Measurements from ENCODE around the gene GPR137. TPM values are rescaled to one million over a fixed set of nuclear protein-coding genes. Genes with fewer than 3 reads are reported as not detected.

GPR137 gene
- total and polyA plus RNA-seq, 9 of the 15 experiments (the other 6 are each of a cell fraction or from before 2014, with no cell fraction given): 0.32 to 26.7 (median 10.7) TPM

DNA sequence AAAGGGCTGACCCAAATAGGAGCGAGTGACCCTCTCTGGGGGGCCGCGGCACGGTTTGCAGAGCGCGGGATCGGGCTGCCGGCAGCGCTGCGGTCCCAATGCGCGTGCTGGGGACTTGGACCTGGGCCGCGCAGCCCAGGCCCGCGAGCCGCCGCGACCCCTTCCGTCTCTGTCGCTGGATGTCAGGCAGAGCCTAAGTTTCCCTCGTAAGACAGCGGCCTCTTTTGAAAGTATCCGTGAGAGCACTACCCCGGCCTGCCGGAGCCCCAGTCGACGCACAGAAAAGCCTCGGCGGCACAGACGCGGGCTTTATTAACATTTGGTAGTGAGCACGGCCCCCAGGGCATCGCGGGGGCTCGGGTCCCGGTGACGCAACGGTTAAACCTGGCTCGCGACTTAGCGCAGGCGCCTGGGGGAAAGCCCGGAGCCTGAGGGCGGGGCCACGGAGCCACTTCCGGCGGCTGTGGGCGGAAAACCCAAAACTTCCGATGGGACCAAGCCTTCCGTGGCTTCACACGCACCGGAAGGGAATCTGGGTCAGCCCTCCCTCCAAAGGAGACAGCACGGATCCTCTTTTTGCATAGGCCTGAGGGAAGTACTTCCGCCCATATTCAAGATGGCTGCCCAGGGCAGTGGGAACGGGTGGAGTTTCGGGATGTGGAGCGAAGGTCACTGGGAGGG lies 16.0 kb upstream of the GPR137 start (continued):
- TF ChIP-seq ZNF41 (CRISPR knock-in tag; conservative IDR thresholded peaks at IDR 0.05) (no peak; the same call in 1 of the 2 replicates), HNRNPLL (IDR thresholded peaks at IDR 0.05; ENCODE audit: low read depth, low read length, poor library complexity, severe bottlenecking) (peak; percentile 65), POLR2B (IDR thresholded peaks at IDR 0.05; ENCODE audit: low read depth, partially characterized antibody) (peak; percentile 63), ZNF124 (CRISPR knock-in tag; IDR thresholded peaks at IDR 0.05) (no peak), FOS (IDR thresholded peaks at IDR 0.05; ENCODE audit: extremely low read depth, insufficient read length) (no peak), ZNF668 (CRISPR knock-in tag; IDR thresholded peaks at IDR 0.05) (no peak), TOE1 (IDR thresholded peaks at IDR 0.05; ENCODE audit: borderline replicate concordance) (0 out of 2 replicates have a peak, but pooled peaks have one; percentile 14), TOE1 (CRISPR knock-in tag; IDR thresholded peaks at IDR 0.05; ENCODE audit: borderline replicate concordance, low read depth) (0 out of 2 replicates have a peak, but pooled peaks have one; percentile 33), ZKSCAN3 (CRISPR knock-in tag; IDR thresholded peaks at IDR 0.05) (no peak), THRAP3 (IDR thresholded peaks at IDR 0.05; ENCODE audit: borderline replicate concordance) (no peak), TCF3 (CRISPR knock-in tag; IDR thresholded peaks at IDR 0.05) (no peak), DMBX1 (CRISPR knock-in tag; IDR thresholded peaks at IDR 0.05; ENCODE audit: borderline replicate concordance) (no peak), PTBP1 (IDR thresholded peaks at IDR 0.05; ENCODE audit: low read depth, low read length) (no peak), KLF1 (tag; IDR thresholded peaks at IDR 0.05) (no peak), ZC3H11A (IDR thresholded peaks at IDR 0.05; ENCODE audit: low read depth, low read length) (peak; percentile 15; the same call in 1 of the 2 replicates), ZNF140 (CRISPR knock-in tag; IDR thresholded peaks at IDR 0.05) (no peak), OTX1 (CRISPR knock-in tag; IDR thresholded peaks at IDR 0.05) (0 out of 2 replicates have a peak, but pooled peaks have one; percentile 12), DIDO1 (tag; IDR thresholded peaks at IDR 0.05; ENCODE audit: low read depth) (0 out of 2 replicates have a peak, but pooled peaks have one; percentile 65)
- TF ChIP-seq, protein P1, sequence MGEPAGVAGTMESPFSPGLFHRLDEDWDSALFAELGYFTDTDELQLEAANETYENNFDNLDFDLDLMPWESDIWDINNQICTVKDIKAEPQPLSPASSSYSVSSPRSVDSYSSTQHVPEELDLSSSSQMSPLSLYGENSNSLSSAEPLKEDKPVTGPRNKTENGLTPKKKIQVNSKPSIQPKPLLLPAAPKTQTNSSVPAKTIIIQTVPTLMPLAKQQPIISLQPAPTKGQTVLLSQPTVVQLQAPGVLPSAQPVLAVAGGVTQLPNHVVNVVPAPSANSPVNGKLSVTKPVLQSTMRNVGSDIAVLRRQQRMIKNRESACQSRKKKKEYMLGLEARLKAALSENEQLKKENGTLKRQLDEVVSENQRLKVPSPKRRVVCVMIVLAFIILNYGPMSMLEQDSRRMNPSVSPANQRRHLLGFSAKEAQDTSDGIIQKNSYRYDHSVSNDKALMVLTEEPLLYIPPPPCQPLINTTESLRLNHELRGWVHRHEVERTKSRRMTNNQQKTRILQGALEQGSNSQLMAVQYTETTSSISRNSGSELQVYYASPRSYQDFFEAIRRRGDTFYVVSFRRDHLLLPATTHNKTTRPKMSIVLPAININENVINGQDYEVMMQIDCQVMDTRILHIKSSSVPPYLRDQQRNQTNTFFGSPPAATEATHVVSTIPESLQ (CRISPR knock-in tag; IDR thresholded peaks at IDR 0.05): peak; percentile 80; the same call in 1 of the 2 replicates
- TF ChIP-seq, protein P2, sequence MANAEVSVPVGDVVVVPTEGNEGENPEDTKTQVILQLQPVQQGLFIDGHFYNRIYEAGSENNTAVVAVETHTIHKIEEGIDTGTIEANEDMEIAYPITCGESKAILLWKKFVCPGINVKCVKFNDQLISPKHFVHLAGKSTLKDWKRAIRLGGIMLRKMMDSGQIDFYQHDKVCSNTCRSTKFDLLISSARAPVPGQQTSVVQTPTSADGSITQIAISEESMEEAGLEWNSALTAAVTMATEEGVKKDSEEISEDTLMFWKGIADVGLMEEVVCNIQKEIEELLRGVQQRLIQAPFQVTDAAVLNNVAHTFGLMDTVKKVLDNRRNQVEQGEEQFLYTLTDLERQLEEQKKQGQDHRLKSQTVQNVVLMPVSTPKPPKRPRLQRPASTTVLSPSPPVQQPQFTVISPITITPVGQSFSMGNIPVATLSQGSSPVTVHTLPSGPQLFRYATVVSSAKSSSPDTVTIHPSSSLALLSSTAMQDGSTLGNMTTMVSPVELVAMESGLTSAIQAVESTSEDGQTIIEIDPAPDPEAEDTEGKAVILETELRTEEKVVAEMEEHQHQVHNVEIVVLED (CRISPR knock-in tag; IDR thresholded peaks at IDR 0.05): 0 out of 2 replicates have a peak, but pooled peaks have one; percentile 4
- TF ChIP-seq, protein P3, sequence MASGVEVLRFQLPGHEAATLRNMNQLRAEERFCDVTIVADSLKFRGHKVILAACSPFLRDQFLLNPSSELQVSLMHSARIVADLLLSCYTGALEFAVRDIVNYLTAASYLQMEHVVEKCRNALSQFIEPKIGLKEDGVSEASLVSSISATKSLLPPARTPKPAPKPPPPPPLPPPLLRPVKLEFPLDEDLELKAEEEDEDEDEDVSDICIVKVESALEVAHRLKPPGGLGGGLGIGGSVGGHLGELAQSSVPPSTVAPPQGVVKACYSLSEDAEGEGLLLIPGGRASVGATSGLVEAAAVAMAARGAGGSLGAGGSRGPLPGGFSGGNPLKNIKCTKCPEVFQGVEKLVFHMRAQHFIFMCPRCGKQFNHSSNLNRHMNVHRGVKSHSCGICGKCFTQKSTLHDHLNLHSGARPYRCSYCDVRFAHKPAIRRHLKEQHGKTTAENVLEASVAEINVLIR (CRISPR knock-in tag; IDR thresholded peaks at IDR 0.05): peak; percentile 47; the same call in 1 of the 2 replicates
- TF ChIP-seq, protein P4, sequence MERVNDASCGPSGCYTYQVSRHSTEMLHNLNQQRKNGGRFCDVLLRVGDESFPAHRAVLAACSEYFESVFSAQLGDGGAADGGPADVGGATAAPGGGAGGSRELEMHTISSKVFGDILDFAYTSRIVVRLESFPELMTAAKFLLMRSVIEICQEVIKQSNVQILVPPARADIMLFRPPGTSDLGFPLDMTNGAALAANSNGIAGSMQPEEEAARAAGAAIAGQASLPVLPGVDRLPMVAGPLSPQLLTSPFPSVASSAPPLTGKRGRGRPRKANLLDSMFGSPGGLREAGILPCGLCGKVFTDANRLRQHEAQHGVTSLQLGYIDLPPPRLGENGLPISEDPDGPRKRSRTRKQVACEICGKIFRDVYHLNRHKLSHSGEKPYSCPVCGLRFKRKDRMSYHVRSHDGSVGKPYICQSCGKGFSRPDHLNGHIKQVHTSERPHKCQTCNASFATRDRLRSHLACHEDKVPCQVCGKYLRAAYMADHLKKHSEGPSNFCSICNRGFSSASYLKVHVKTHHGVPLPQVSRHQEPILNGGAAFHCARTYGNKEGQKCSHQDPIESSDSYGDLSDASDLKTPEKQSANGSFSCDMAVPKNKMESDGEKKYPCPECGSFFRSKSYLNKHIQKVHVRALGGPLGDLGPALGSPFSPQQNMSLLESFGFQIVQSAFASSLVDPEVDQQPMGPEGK (CRISPR knock-in tag; IDR thresholded peaks at IDR 0.05; ENCODE audit: borderline replicate concordance): no peak
